ENCODE data around the gene ELANE.
"Not testable (repeated sequence)": the region's sequence is repeated elsewhere in the genome, so short reads cannot be mapped to it uniquely, and the experiment has no call there.

The ELANE gene

GRCh38 chr19:883661-884211 is 31.6 kb downstream of the ELANE start:
- H3K36me3 ChIP-seq: peaks cover 77 to 98% (median 92%) of the 10 kb centered on the region in 11 experiments
- no peak overlapping the region for H3K4me2 ChIP-seq
- H3K9ac ChIP-seq: no peak overlapping the region

GRCh38 chr19:884420-885211 is 32.5 kb downstream of the ELANE start:
- Histone ChIP-seq H3K9me3 (replicated peaks in 1 of 11) (no peaks in the 10 kb centered on the region), H3K4me2 (no peak overlapping the region), H3K27ac (no peak overlapping the region), H3K4me3 (no peak overlapping the region), H3K27me3 (no peaks in the 10 kb centered on the region), H3K9ac (no peak overlapping the region; a peak in 1 of 22 replicates), H3K4me1 (no peaks in the 10 kb centered on the region), H3K36me3 (peaks cover 86 to 100% (median 95%) of the 10 kb centered on the region in 11 experiments), H4K20me1 (peaks cover 1 to 95% (median 19%) of the 10 kb centered on the region in 11 experiments; a peak in 16 of 22 replicates)
- no peak for TF ChIP-seq Cebpa-rat (IDR thresholded peaks at IDR 0.05)

More at GRCh38 chr19:883661-884211, 31.6 kb downstream of the ELANE start:
- H3K4me1 ChIP-seq: no peaks in the 10 kb centered on the region
- H4K20me1 ChIP-seq: peaks cover 0 to 93% (median 16%) of the 10 kb centered on the region in 11 experiments; a peak in 13 of 22 replicates
- no peaks in the 10 kb centered on the region for H3K9me3 ChIP-seq (replicated peaks in 1 of 11)
- no peaks in the 10 kb centered on the region for H3K27me3 ChIP-seq
- no peak overlapping the region for H3K27ac ChIP-seq
- TF ChIP-seq Cebpa-rat (IDR thresholded peaks at IDR 0.05): no peak
- H3K4me3 ChIP-seq: no peak overlapping the region

- Histone ChIP-seq H3K4me3 (no peak overlapping the region), H3K27me3 (no peaks in the 10 kb centered on the region), H3K9ac (no peak overlapping the region), H3K9me3 (replicated peaks in 1 of 11) (no peaks in the 10 kb centered on the region), H4K20me1 (peaks cover 9 to 95% (median 28%) of the 10 kb centered on the region in 11 experiments; a peak in 17 of 22 replicates), H3K36me3 (peaks cover 93 to 100% (median 98%) of the 10 kb centered on the region in 11 experiments), H3K4me2 (no peak overlapping the region), H3K27ac (no peak overlapping the region), H3K4me1 (no peaks in the 10 kb centered on the region)
- TF ChIP-seq Cebpa-rat (IDR thresholded peaks at IDR 0.05): no peak
Measured at GRCh38 chr19:885536-886224, 33.6 kb downstream of the ELANE start.

GRCh38 chr19:887072-887471 is 35.0 kb downstream of the ELANE start:
- Histone ChIP-seq H3K27ac (no peak overlapping the region), H3K4me1 (peaks cover 4 to 11% (median 4%) of the 10 kb centered on the region in 10 experiments; a peak in 16 of 20 replicates), H3K9ac (peak overlapping the region in 2 of 11 experiments; percentile 27 to 36; a peak in 1 of 22 replicates), H3K36me3 (peaks cover 79 to 92% (median 90%) of the 10 kb centered on the region in 11 experiments), H3K4me3 (no peak overlapping the region), H3K27me3 (no peaks in the 10 kb centered on the region), H3K9me3 (replicated peaks in 1 of 11) (no peaks in the 10 kb centered on the region), H3K4me2 (no peak overlapping the region), H4K20me1 (peaks cover 5 to 95% (median 33%) of the 10 kb centered on the region in 11 experiments; a peak in 16 of 22 replicates)
- no peak for TF ChIP-seq Cebpa-rat (IDR thresholded peaks at IDR 0.05)

GRCh38 chr19:887599-887998 is 35.5 kb downstream of the ELANE start:
- Histone ChIP-seq H3K4me1 (peaks cover 5 to 11% (median 6%) of the 10 kb centered on the region in 10 experiments; a peak in 16 of 20 replicates), H3K9me3 (replicated peaks in 1 of 11) (no peaks in the 10 kb centered on the region), H3K27me3 (no peaks in the 10 kb centered on the region), H3K9ac (no peak overlapping the region), H3K36me3 (peaks cover 74 to 87% (median 85%) of the 10 kb centered on the region in 11 experiments), H4K20me1 (peaks cover 0 to 92% (median 33%) of the 10 kb centered on the region in 11 experiments; a peak in 15 of 22 replicates), H3K27ac (no peak overlapping the region), H3K4me2 (no peak overlapping the region), H3K4me3 (no peak overlapping the region)
- TF ChIP-seq Cebpa-rat (IDR thresholded peaks at IDR 0.05): no peak

GRCh38 chr19:888581-889385 is 36.7 kb downstream of the ELANE start:
- Histone ChIP-seq H3K4me1 (peaks cover 6 to 17% (median 10%) of the 10 kb centered on the region in 10 experiments; a peak in 18 of 20 replicates), H3K9me3 (replicated peaks in 1 of 11) (no peaks in the 10 kb centered on the region), H3K36me3 (peaks cover 62 to 75% (median 73%) of the 10 kb centered on the region in 11 experiments), H3K27ac (no peak overlapping the region), H4K20me1 (peaks cover 0 to 80% (median 33%) of the 10 kb centered on the region in 11 experiments; a peak in 15 of 22 replicates), H3K4me2 (no peak overlapping the region), H3K9ac (no peak overlapping the region), H3K4me3 (no peak overlapping the region), H3K27me3 (no peaks in the 10 kb centered on the region)
- no peak for TF ChIP-seq Cebpa-rat (IDR thresholded peaks at IDR 0.05)

GRCh38 chr19:889662-890295 is 37.7 kb downstream of the ELANE start:
- peaks cover 6 to 25% (median 13%) of the 10 kb centered on the region in 10 experiments; a peak in 18 of 20 replicates for H3K4me1 ChIP-seq
- no peak overlapping the region for H3K4me2 ChIP-seq
- no peaks in the 10 kb centered on the region for H3K27me3 ChIP-seq
- H3K4me3 ChIP-seq: no peak overlapping the region
- no peaks in the 10 kb centered on the region for H3K9me3 ChIP-seq (replicated peaks in 1 of 11)
- peaks cover 0 to 71% (median 33%) of the 10 kb centered on the region in 11 experiments; a peak in 15 of 22 replicates for H4K20me1 ChIP-seq
- H3K36me3 ChIP-seq: peaks cover 52 to 65% (median 63%) of the 10 kb centered on the region in 11 experiments
- 0 out of 22 replicates have a peak overlapping the region, but pooled peaks of 1 of the 11 experiments have one; percentile 3 for H3K9ac ChIP-seq
- H3K27ac ChIP-seq: no peak overlapping the region
- TF ChIP-seq Cebpa-rat (IDR thresholded peaks at IDR 0.05): no peak

- Histone ChIP-seq H3K9ac (peak overlapping the region in 4 of 11 experiments; percentile 18 to 34 (median 24); a peak in 3 of 22 replicates), H3K9me3 (replicated peaks in 1 of 11) (no peaks in the 10 kb centered on the region), H3K4me1 (peaks cover 6 to 25% (median 13%) of the 10 kb centered on the region in 10 experiments; a peak in 18 of 20 replicates), H3K27ac (no peak overlapping the region), H3K4me3 (no peak overlapping the region), H4K20me1 (peaks cover 0 to 61% (median 33%) of the 10 kb centered on the region in 11 experiments; a peak in 15 of 22 replicates), H3K27me3 (no peaks in the 10 kb centered on the region), H3K4me2 (peak overlapping the region in 2 of 11 experiments; percentile 25 to 86; a peak in 1 of 22 replicates), H3K36me3 (peaks cover 42 to 57% (median 53%) of the 10 kb centered on the region in 11 experiments)
- TF ChIP-seq Cebpa-rat (IDR thresholded peaks at IDR 0.05): no peak
Measured at GRCh38 chr19:890831-891230, 38.7 kb downstream of the ELANE start.

GRCh38 chr19:891421-892200 is 39.5 kb downstream of the ELANE start:
- Histone ChIP-seq H3K4me1 (peaks cover 6 to 25% (median 13%) of the 10 kb centered on the region in 10 experiments; a peak in 18 of 20 replicates), H4K20me1 (peaks cover 0 to 59% (median 33%) of the 10 kb centered on the region in 11 experiments; a peak in 15 of 22 replicates), H3K36me3 (peaks cover 42 to 57% (median 51%) of the 10 kb centered on the region in 11 experiments), H3K27ac (peak overlapping the region in 9 of 11 experiments; percentile 90 to 97 (median 95); a peak in 15 of 22 replicates), H3K4me3 (peak overlapping the region; percentile 71 to 90 (median 78)), H3K4me2 (peak overlapping the region; percentile 84 to 93 (median 88)), H3K9ac (peak overlapping the region; percentile 91 to 97 (median 93))
- not testable (repeated sequence) for H3K27me3 ChIP-seq; H3K9me3 ChIP-seq (replicated peaks in 1 of 11)
